HepG2 (cell line): ENCODE data around the gene ZNF771. TPM values are rescaled to one million over a fixed set of nuclear protein-coding genes. Genes with fewer than 3 reads are reported as not detected.
A peak's percentile ranks its signal among the peaks of the same experiment; 100 is the strongest.

Source experiments
- CHD2 ChIP-seq: IDR thresholded peaks from 2 replicates; pipeline ENCODE4 v1.6.1; 2011; ENCODE audit warnings: low read depth, low read length, improper control_type of control experiment
- EHMT2 ChIP-seq: fragments of 200-600 bp; sonication (generic); IDR thresholded peaks from 2 replicates; pipeline ENCODE4 v1.7.0; 2017; ENCODE audit warnings: antibody characterized with exemption, low read depth, low read length, borderline replicate concordance
- GATA4 ChIP-seq: sonication (generic); IDR thresholded peaks from 2 replicates; pipeline ENCODE4 v1.6.1; 2016; ENCODE audit warnings: antibody characterized with exemption, low read depth, borderline replicate concordance
- GPN1 ChIP-seq: sonication (generic); formaldehyde crosslinking; IDR thresholded peaks from 2 replicates; pipeline ENCODE4 v1.5.1; 2020; ENCODE audit warnings: missing genetic modification reagents, borderline replicate concordance
- HDAC6 ChIP-seq: fragments of 200-600 bp; sonication (generic); IDR thresholded peaks from 2 replicates; pipeline ENCODE4 v1.7.0; 2017; ENCODE audit warnings: mild to moderate bottlenecking, antibody characterized with exemption, low read length, low read depth
- HMGA1 ChIP-seq: sonication (generic); formaldehyde crosslinking; conservative IDR thresholded peaks from 2 replicates; pipeline ENCODE4 v1.4.0; 2020; ENCODE audit warnings: missing genetic modification reagents
- NR2F6 ChIP-seq, 2 experiments: IDR thresholded peaks; 2 replicates each; pipeline ENCODE4 v1.6.1; 2016; ENCODE audit warnings: antibody characterized with exemption in 1 of 2, mild to moderate bottlenecking in 1 of 2
- NRL ChIP-seq: sonication (generic); formaldehyde crosslinking; IDR thresholded peaks from 2 replicates; pipeline ENCODE4 v1.5.0; 2020; ENCODE audit warnings: missing genetic modification reagents, mild to moderate bottlenecking, moderate library complexity, borderline replicate concordance
- PAWR ChIP-seq: sonication (generic); formaldehyde crosslinking; IDR thresholded peaks from 2 replicates; pipeline ENCODE4 v1.4.0; 2020; ENCODE audit warnings: missing genetic modification reagents, mild to moderate bottlenecking, borderline replicate concordance
- RCOR2 ChIP-seq: IDR thresholded peaks from 2 replicates; pipeline ENCODE4 v1.6.1; 2016; ENCODE audit warnings: missing biosample characterization, missing genetic modification reagents
- RFXAP ChIP-seq: sonication (generic); formaldehyde crosslinking; IDR thresholded peaks from 2 replicates; pipeline ENCODE4 v1.4.0; 2020; ENCODE audit warnings: missing genetic modification reagents, borderline replicate concordance
- SETDB1 ChIP-seq: sonication (generic); formaldehyde crosslinking; IDR thresholded peaks from 2 replicates; pipeline ENCODE4 v1.5.1; 2020; ENCODE audit warnings: missing genetic modification reagents, mild to moderate bottlenecking, borderline replicate concordance
- XRCC5 ChIP-seq: fragments of 200-400 bp; formaldehyde crosslinking; optimal IDR thresholded peaks from 2 replicates; pipeline ENCODE3; 2017; ENCODE audit warnings: mild to moderate bottlenecking, low read length
- ZBTB2 ChIP-seq: sonication (generic); formaldehyde crosslinking; IDR thresholded peaks from 2 replicates; pipeline ENCODE4 v1.8.0; 2022; ENCODE audit warnings: low read depth, missing genetic modification reagents
- ZFAT ChIP-seq: sonication (generic); formaldehyde crosslinking; conservative IDR thresholded peaks from 2 replicates; pipeline ENCODE4 v1.8.1; 2023; ENCODE audit warnings: missing genetic modification reagents, inconsistent platforms
- ZFP62 ChIP-seq: sonication (generic); formaldehyde crosslinking; IDR thresholded peaks from 2 replicates; pipeline ENCODE4 v1.4.0; 2020; ENCODE audit warnings: missing genetic modification reagents
- ZNF530 ChIP-seq: sonication (generic); formaldehyde crosslinking; IDR thresholded peaks from 2 replicates; pipeline ENCODE4 v1.5.0; 2020; ENCODE audit warnings: low read depth, mild to moderate bottlenecking, missing genetic modification reagents
- ZNF674 ChIP-seq: sonication (generic); formaldehyde crosslinking; IDR thresholded peaks from 2 replicates; pipeline ENCODE4 v1.5.0; 2020; ENCODE audit warnings: low read depth, mild to moderate bottlenecking, missing genetic modification reagents
- ZNF83 ChIP-seq: sonication (generic); formaldehyde crosslinking; IDR thresholded peaks from 2 replicates; pipeline ENCODE4 v1.4.0; 2020; ENCODE audit warnings: missing genetic modification reagents, mild to moderate bottlenecking, borderline replicate concordance
- ZNF879 ChIP-seq: sonication (generic); formaldehyde crosslinking; IDR thresholded peaks from 2 replicates; pipeline ENCODE4 v1.8.1; 2023; ENCODE audit warnings: missing genetic modification reagents
- polyA plus RNA-seq, 8 experiments: library from polyadenylated mRNA; depleted of rRNA in 3 of 8; stranded (reverse) in 7 of 8; unstranded in 1 of 8; fragments of >200 nt; fragmentation: Illumina TruSeq in 4 of 8; extraction: Trizol in 4 of 8; gene quantifications; 2 replicates each; pipeline versions ENCODE4 v1.2.1 to v1.2.3, GENCODE V29; 2011 to 2016; ENCODE audit warnings: low read depth in 4 of 8, missing spikeins in 1 of 8, mixed read lengths in 1 of 8; ENCODE audit not compliant: insufficient read depth in 1 of 8
- total RNA-seq, 5 experiments: library from RNA; depleted of rRNA; stranded (reverse); fragments of >200 nt; fragmentation: Illumina TruSeq; extraction: Trizol; gene quantifications; 2 replicates each; pipeline ENCODE4 v1.2.3, GENCODE V29; 2016; ENCODE audit warnings: low read depth in 1 of 5
- TF ChIP-seq, protein P1 (sequence below): sonication (generic); formaldehyde crosslinking; IDR thresholded peaks from 2 replicates; pipeline ENCODE4 v1.5.1; 2020; ENCODE audit warnings: missing genetic modification reagents, mild to moderate bottlenecking, borderline replicate concordance
- TF ChIP-seq, protein P2 (sequence below): sonication (generic); formaldehyde crosslinking; IDR thresholded peaks from 2 replicates; pipeline ENCODE4 v1.8.1; 2023; ENCODE audit warnings: mild to moderate bottlenecking, missing genetic modification reagents
- TF ChIP-seq, protein P3 (sequence below): sonication (generic); formaldehyde crosslinking; IDR thresholded peaks from 2 replicates; pipeline ENCODE4 v1.4.0; 2020; ENCODE audit warnings: missing genetic modification reagents

Gene ZNF771
- total and polyA plus RNA-seq, 2 of the 13 experiments (the other 11 are each of a cell fraction or from before 2014, with no cell fraction given): 5.0 to 11.8 TPM

DNA sequence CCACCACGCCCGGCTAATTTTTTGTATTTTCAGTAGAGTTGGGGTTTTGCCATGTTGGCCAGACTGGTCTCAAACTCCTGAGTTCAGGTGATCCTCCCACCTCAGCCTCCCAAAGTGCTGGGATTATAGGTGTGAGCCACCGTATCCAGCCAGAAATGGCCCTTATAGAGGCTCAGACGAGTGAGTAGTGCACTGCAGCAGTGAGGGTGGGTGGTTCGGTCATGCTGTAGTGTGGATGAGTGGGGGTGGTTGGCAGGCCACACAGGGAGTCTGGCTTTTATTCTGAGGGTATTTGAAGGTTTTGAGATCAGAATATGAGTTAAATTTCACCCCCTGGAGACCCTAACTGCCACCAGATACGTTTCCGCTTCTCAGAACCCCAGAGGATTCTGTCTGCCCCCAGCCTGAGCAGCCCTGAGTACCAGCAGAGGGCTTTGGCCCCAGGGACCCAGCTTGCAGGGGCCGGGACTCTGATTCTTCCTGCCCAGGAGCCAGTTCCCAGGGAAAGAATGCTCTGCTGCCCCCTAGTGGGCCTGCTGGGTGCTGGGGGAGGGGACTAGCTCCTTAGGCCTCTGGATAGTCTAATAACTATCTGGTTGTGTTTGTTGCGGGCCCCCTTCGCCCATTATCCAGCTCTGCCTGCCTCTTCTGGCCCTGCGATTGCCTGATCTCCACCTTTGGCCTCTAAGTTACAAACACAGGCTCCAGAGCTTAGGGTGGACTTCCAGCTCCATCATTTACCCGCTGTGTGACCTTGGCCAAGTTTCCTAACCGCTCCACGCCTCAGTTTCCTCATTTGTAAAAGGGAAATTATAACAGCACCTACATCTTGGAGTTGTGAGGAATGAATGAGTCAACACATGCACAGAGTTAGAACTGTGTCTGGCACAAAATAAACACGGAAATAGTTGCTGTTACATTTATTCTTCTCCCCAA, 2.0 kb downstream of the ZNF771 start (continued):
- TF ChIP-seq, protein P1, sequence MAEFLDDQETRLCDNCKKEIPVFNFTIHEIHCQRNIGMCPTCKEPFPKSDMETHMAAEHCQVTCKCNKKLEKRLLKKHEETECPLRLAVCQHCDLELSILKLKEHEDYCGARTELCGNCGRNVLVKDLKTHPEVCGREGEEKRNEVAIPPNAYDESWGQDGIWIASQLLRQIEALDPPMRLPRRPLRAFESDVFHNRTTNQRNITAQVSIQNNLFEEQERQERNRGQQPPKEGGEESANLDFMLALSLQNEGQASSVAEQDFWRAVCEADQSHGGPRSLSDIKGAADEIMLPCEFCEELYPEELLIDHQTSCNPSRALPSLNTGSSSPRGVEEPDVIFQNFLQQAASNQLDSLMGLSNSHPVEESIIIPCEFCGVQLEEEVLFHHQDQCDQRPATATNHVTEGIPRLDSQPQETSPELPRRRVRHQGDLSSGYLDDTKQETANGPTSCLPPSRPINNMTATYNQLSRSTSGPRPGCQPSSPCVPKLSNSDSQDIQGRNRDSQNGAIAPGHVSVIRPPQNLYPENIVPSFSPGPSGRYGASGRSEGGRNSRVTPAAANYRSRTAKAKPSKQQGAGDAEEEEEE: no peak
- TF ChIP-seq RCOR2 (CRISPR knock-in tag) (no peak), ZNF879 (no peak; the same call in 1 of the 2 replicates), EHMT2 (no peak), ZFAT (CRISPR knock-in tag) (no peak), NRL (CRISPR knock-in tag) (no peak; the same call in 1 of the 2 replicates), ZFP62 (no peak), NR2F6 (IDR thresholded peaks at IDR 0.05) (no peak), NR2F6 (CRISPR knock-in tag; IDR thresholded peaks at IDR 0.05) (no peak; the same call in 1 of the 2 replicates), ZNF83 (no peak), CHD2 (peak; percentile 69), GATA4 (no peak), SETDB1 (CRISPR knock-in tag) (no peak), HMGA1 (no peak), RFXAP (CRISPR knock-in tag) (no peak), GPN1 (CRISPR knock-in tag) (no peak), ZNF530 (CRISPR knock-in tag) (no peak), ZNF674 (CRISPR knock-in tag) (no peak), PAWR (CRISPR knock-in tag) (no peak), XRCC5 (peak; percentile 98), HDAC6 (no peak), ZBTB2 (no peak)
- TF ChIP-seq, protein P2, sequence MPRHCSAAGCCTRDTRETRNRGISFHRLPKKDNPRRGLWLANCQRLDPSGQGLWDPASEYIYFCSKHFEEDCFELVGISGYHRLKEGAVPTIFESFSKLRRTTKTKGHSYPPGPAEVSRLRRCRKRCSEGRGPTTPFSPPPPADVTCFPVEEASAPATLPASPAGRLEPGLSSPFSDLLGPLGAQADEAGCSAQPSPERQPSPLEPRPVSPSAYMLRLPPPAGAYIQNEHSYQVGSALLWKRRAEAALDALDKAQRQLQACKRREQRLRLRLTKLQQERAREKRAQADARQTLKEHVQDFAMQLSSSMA (CRISPR knock-in tag): no peak
- TF ChIP-seq, protein P3, sequence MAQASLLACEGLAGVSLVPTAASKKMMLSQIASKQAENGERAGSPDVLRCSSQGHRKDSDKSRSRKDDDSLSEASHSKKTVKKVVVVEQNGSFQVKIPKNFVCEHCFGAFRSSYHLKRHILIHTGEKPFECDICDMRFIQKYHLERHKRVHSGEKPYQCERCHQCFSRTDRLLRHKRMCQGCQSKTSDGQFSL (CRISPR knock-in tag): no peak
